SU-DHL-6 (cell line): ENCODE measurements around the gene CDC37.
A peak's percentile ranks its signal among the peaks of the same experiment; 100 is the strongest.

Source experiments
- CTCF ChIP-seq: fragments of 200-600 bp; sonication (generic); IDR thresholded peaks from one replicate; pipeline ENCODE4 v1.5.1; 2017; ENCODE audit warnings: antibody characterized with exemption, mild to moderate bottlenecking, low read length, moderate library complexity; ENCODE audit not compliant: insufficient read depth, poor library complexity, severe bottlenecking
- EZH2phosphoT487 ChIP-seq: fragments of 200-600 bp; sonication (generic), shearing (Covaris generic); conservative IDR thresholded peaks from 2 replicates; pipeline ENCODE4 v1.6.1; 2018; ENCODE audit warnings: mild to moderate bottlenecking, antibody characterized with exemption, low read length, moderate library complexity, mixed read lengths

- peak; percentile 81 for TF ChIP-seq CTCF
- TF ChIP-seq EZH2phosphoT487, result no peak
Observed at GRCh38 chr19:10420444-10421239, 17.3 kb upstream of the CDC37 start, which contains the start of gene PDE4A.
